ENCODE results near the gene ADAM30.

The ADAM30 gene

GRCh38 chr1:119878171-119878570, 18.1 kb downstream of the ADAM30 start:
- no peak for TF ChIP-seq CTCF (IDR thresholded peaks at IDR 0.05; ENCODE audit: control insufficient read depth, extremely low read depth, insufficient read depth)
- no peak for DNase-seq (ENCODE audit: low read depth)

GRCh38 chr1:119874186-119874585, 22.1 kb downstream of the ADAM30 start:
- TF ChIP-seq CTCF (IDR thresholded peaks at IDR 0.05; ENCODE audit: control insufficient read depth, extremely low read depth, insufficient read depth), result no peak
- DNase-seq (ENCODE audit: low read depth), result no peak
- no peak overlapping the region for H3K4me3 ChIP-seq (ENCODE audit: low read depth, low read length)

More at GRCh38 chr1:119878171-119878570, 18.1 kb downstream of the ADAM30 start:
- H3K4me3 ChIP-seq (ENCODE audit: low read depth, low read length), result no peak overlapping the region

- DNase-seq (ENCODE audit: low read depth), result no peak
- TF ChIP-seq CTCF (IDR thresholded peaks at IDR 0.05; ENCODE audit: control insufficient read depth, extremely low read depth, insufficient read depth), result no peak
- no peak overlapping the region for H3K4me3 ChIP-seq (ENCODE audit: low read depth, low read length)
These were observed 22.9 kb downstream of the ADAM30 start for GRCh38 chr1:119873135-119874015.

- DNase-seq (ENCODE audit: low read depth), result no peak
- no peak for TF ChIP-seq CTCF (IDR thresholded peaks at IDR 0.05; ENCODE audit: control insufficient read depth, extremely low read depth, insufficient read depth)
These were observed 24.4 kb downstream of the ADAM30 start for GRCh38 chr1:119871881-119872280.

GRCh38 chr1:119870917-119871596, 25.3 kb downstream of the ADAM30 start:
- peak; percentile 81 for TF ChIP-seq CTCF (IDR thresholded peaks at IDR 0.05; ENCODE audit: control insufficient read depth, extremely low read depth, insufficient read depth)
- no peak for DNase-seq (ENCODE audit: low read depth)
- H3K4me3 ChIP-seq (ENCODE audit: low read depth, low read length), result no peak overlapping the region

More at GRCh38 chr1:119871881-119872280, 24.4 kb downstream of the ADAM30 start:
- H3K4me3 ChIP-seq (ENCODE audit: low read depth, low read length), result no peak overlapping the region

- TF ChIP-seq CTCF (IDR thresholded peaks at IDR 0.05; ENCODE audit: control insufficient read depth, extremely low read depth, insufficient read depth), result no peak
- no peak overlapping the region for H3K4me3 ChIP-seq (ENCODE audit: low read depth, low read length)
- DNase-seq (ENCODE audit: low read depth), result no peak
These were observed 26.3 kb downstream of the ADAM30 start for GRCh38 chr1:119869995-119870394.
